ENCODE measurements around the gene KAT2B. TPM values are rescaled to one million over a fixed set of nuclear protein-coding genes. Genes with fewer than 3 reads are reported as not detected.

Gene KAT2B
- total and polyA plus RNA-seq, 11 donors = 19.4 to 82.8 (median 66.0) TPM

GRCh38 chr3:20147361-20147760 lies 107.1 kb downstream of the KAT2B start:
- H3K27me3 ChIP-seq = no peaks in the 10 kb centered on the region
- peak overlapping the region in 1 of 12 donors; percentile 32 for H3K27ac ChIP-seq
- DNase-seq (no peak), ATAC-seq (no peak)
- peaks cover 0 to 3% (median under 1%) of the 10 kb centered on the region in 12 donors for H3K4me1 ChIP-seq
- H3K9me3 ChIP-seq = no peaks in the 10 kb centered on the region
- intact Hi-C loops (cut with DNase I) = loop anchor here in 1 of 10 donors (10.0 kb wide), 1 partner anchor 203 kb away; the partner anchor contains the start of gene RAB5A
- TF ChIP-seq CTCF (IDR thresholded peaks at IDR 0.05) (no peak), POLR2A (IDR thresholded peaks at IDR 0.05) (no peak)
- peaks cover 0 to 69% (median 52%) of the 10 kb centered on the region in 9 donors for H3K36me3 ChIP-seq
- H3K4me3 ChIP-seq = no peak overlapping the region

- TF ChIP-seq CTCF (IDR thresholded peaks at IDR 0.05) (no peak), POLR2A (IDR thresholded peaks at IDR 0.05) (no peak)
- Histone ChIP-seq H3K4me1 (no peaks in the 10 kb centered on the region), H3K27me3 (no peaks in the 10 kb centered on the region), H3K9me3 (no peaks in the 10 kb centered on the region), H3K4me3 (no peak overlapping the region), H3K27ac (no peak overlapping the region), H3K36me3 (peaks cover 0 to 80% (median 57%) of the 10 kb centered on the region in 9 donors)
- intact Hi-C loops (cut with DNase I) = loop anchor here in 1 of 10 donors (10.0 kb wide), 1 partner anchor 204 kb away; the partner anchor contains the start of gene RAB5A
- 92 to 94% (median 92%) methylated on average over 10 of the region's 10 CpGs for WGBS, 4 donors
- ATAC-seq (no peak), DNase-seq (no peak)
Measured at GRCh38 chr3:20148466-20148865, 108.2 kb downstream of the KAT2B start.

GRCh38 chr3:20154078-20154477 lies 113.8 kb downstream of the KAT2B start:
- WGBS, 4 donors = 95 to 97% (median 96%) methylated on average over 1 of the region's 1 CpG
- DNase-seq (no peak), ATAC-seq (no peak)
- intact Hi-C loops (cut with DNase I) = no loop called here
- Histone ChIP-seq H3K27me3 (no peaks in the 10 kb centered on the region), H3K4me1 (no peaks in the 10 kb centered on the region), H3K9me3 (no peaks in the 10 kb centered on the region), H3K27ac (no peak overlapping the region), H3K36me3 (peaks cover 0 to 58% (median 43%) of the 10 kb centered on the region in 9 donors), H3K4me3 (no peak overlapping the region)
- TF ChIP-seq CTCF (IDR thresholded peaks at IDR 0.05) = no peak
- TF ChIP-seq POLR2A (IDR thresholded peaks at IDR 0.05) = no peak

- H3K4me3 ChIP-seq = no peak overlapping the region
- DNase-seq = no peak
- TF ChIP-seq CTCF (IDR thresholded peaks at IDR 0.05) (no peak), POLR2A (IDR thresholded peaks at IDR 0.05) (no peak)
- no peaks in the 10 kb centered on the region for H3K9me3 ChIP-seq
- peaks cover 0 to 3% (median 0%) of the 10 kb centered on the region in 12 donors for H3K4me1 ChIP-seq
- no peaks in the 10 kb centered on the region for H3K27me3 ChIP-seq
- intact Hi-C loops (cut with DNase I) = no loop called here
- H3K36me3 ChIP-seq = peaks cover 0 to 49% (median 34%) of the 10 kb centered on the region in 9 donors
- 87 to 93% (median 91%) methylated on average over 4 of the region's 4 CpGs for WGBS, 4 donors
- no peak overlapping the region for H3K27ac ChIP-seq
- ATAC-seq = no peak
Measured at GRCh38 chr3:20154928-20155327, 114.7 kb downstream of the KAT2B start.
